ENCODE measurements around the gene MTRF1L. TPM values are rescaled to one million over a fixed set of nuclear protein-coding genes. Genes with fewer than 3 reads are reported as not detected.

The MTRF1L gene
- total and polyA plus RNA-seq, 2 of the 13 experiments (the other 11 are each of a cell fraction or from before 2014, with no cell fraction given): 17.6 to 28.7 TPM

DNA sequence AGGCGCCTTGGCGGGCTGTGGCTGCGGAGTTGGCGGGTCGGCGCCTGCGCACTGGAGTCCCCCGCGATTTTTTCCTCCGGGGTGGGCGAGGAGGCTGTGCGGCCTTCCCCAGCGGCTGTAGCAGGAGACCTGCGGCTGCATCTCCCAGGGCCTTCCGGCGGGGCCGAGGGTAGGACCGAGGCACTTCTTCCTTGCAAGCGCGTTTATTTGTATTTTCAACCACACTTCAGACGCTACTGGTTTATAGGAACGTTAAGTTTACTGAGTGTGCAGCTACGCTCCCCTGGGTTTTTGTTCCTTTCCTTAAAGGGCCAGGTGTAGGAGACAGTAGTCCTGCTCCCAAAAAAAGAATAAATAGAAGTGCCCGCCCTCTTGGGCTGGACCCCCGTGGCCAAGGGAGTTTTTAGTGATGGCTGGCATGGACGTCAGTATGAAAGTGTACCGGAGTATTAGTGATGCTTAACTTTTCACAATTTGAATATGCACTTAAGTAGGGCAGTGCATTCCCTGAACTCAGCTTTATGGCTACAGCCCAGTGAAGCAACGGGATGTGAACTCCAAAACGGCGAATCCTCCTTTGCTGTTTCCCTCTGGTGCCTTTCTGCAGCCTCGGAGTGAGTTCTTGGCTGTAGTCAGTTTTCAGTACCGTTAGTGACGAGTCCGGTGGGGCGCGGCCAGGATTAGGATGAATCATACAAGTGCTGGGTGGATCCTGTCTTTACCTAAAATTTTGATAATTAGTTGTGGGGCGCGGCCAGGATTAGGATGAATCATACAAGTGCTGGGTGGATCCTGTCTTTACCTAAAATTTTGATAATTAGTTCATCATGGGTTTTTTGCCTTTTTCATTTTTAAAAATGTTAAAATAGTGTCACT lies 18.6 kb downstream of the MTRF1L start (continued):
- TF ChIP-seq ZNF235 (CRISPR knock-in tag; IDR thresholded peaks at IDR 0.05; ENCODE audit: borderline replicate concordance) (peak; percentile 89), KMT2B (CRISPR knock-in tag; IDR thresholded peaks at IDR 0.05) (peak; percentile 1; the same call in 1 of the 2 replicates), HOXA5 (CRISPR knock-in tag; IDR thresholded peaks at IDR 0.05) (peak; percentile 64; the same call in 1 of the 2 replicates), ZNF619 (CRISPR knock-in tag; IDR thresholded peaks at IDR 0.05) (no peak; the same call in 1 of the 2 replicates), AHR (CRISPR knock-in tag; IDR thresholded peaks at IDR 0.05) (0 out of 2 replicates have a peak, but pooled peaks have one; percentile 39), KLF11 (CRISPR knock-in tag; IDR thresholded peaks at IDR 0.05) (peak; percentile 37), ZNF367 (CRISPR knock-in tag; IDR thresholded peaks at IDR 0.05; ENCODE audit: borderline replicate concordance) (peak; percentile 25; the same call in 1 of the 2 replicates), ZNF639 (CRISPR knock-in tag; conservative IDR thresholded peaks at IDR 0.05) (no peak; the same call in 1 of the 2 replicates), CBX1 (IDR thresholded peaks at IDR 0.05; ENCODE audit: low read depth) (no peak), ZZZ3 (CRISPR knock-in tag; IDR thresholded peaks at IDR 0.05; ENCODE audit: borderline replicate concordance) (no peak; the same call in 1 of the 2 replicates), ZNF616 (CRISPR knock-in tag; IDR thresholded peaks at IDR 0.05; ENCODE audit: low read depth) (no peak), SIN3B (IDR thresholded peaks at IDR 0.05; ENCODE audit: low read length) (no peak), ATF6 (CRISPR knock-in tag; conservative IDR thresholded peaks at IDR 0.05) (no peak), SMAD3 (CRISPR knock-in tag; IDR thresholded peaks at IDR 0.05) (no peak), SMAD9 (CRISPR knock-in tag; IDR thresholded peaks at IDR 0.05) (no peak), GATAD1 (CRISPR knock-in tag; IDR thresholded peaks at IDR 0.05) (no peak; the same call in 1 of the 2 replicates), ATF3 (CRISPR knock-in tag; IDR thresholded peaks at IDR 0.05) (no peak; the same call in 1 of the 2 replicates), TGIF2 (CRISPR knock-in tag; IDR thresholded peaks at IDR 0.05) (0 out of 2 replicates have a peak, but pooled peaks have one; percentile 2), NFE2L2 (IDR thresholded peaks at IDR 0.05; ENCODE audit: low read length) (no peak), HNF4G (IDR thresholded peaks at IDR 0.05; ENCODE audit: borderline replicate concordance, low read depth, low read length) (no peak), HNF4G (CRISPR knock-in tag; IDR thresholded peaks at IDR 0.05; ENCODE audit: borderline replicate concordance, low read depth) (no peak), ZNF260 (CRISPR knock-in tag; IDR thresholded peaks at IDR 0.05; ENCODE audit: borderline replicate concordance, low read depth) (no peak)
- TF ChIP-seq, protein P1, sequence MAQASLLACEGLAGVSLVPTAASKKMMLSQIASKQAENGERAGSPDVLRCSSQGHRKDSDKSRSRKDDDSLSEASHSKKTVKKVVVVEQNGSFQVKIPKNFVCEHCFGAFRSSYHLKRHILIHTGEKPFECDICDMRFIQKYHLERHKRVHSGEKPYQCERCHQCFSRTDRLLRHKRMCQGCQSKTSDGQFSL (CRISPR knock-in tag; IDR thresholded peaks at IDR 0.05): no peak
- TF ChIP-seq, protein P2, sequence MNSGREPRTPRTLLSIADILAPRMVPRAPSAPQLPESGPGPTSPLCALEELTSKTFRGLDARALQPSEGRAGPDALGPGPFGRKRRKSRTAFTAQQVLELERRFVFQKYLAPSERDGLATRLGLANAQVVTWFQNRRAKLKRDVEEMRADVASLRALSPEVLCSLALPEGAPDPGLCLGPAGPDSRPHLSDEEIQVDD (CRISPR knock-in tag; IDR thresholded peaks at IDR 0.05; ENCODE audit: borderline replicate concordance): no peak
- TF ChIP-seq, protein P3, sequence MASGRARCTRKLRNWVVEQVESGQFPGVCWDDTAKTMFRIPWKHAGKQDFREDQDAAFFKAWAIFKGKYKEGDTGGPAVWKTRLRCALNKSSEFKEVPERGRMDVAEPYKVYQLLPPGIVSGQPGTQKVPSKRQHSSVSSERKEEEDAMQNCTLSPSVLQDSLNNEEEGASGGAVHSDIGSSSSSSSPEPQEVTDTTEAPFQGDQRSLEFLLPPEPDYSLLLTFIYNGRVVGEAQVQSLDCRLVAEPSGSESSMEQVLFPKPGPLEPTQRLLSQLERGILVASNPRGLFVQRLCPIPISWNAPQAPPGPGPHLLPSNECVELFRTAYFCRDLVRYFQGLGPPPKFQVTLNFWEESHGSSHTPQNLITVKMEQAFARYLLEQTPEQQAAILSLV (CRISPR knock-in tag; IDR thresholded peaks at IDR 0.05; ENCODE audit: borderline replicate concordance): 0 out of 2 replicates have a peak, but pooled peaks have one; percentile 4

Measured in HepG2 (cell line).